Thoracic aorta endothelial cell (primary cell): ENCODE data around the gene C3orf85. TPM values are rescaled to one million over a fixed set of nuclear protein-coding genes. Genes with fewer than 3 reads are reported as not detected.

Experiments
- total RNA-seq: library from RNA; depleted of rRNA; stranded (reverse); fragments of >200 nt; gene quantifications from 2 replicates; pipeline ENCODE4 v1.2.3, GENCODE V29; 2012

C3orf85 gene
- not detected in 2 replicates for total RNA-seq

GRCh38 chr3:109136523-109136922, at the start of gene C3orf85:
Gene C3orf85, plus strand, starts transcription at chr3:109136719. Its CDS starts 129 bp downstream, at chr3:109136848.

GRCh38 chr3:109117939-109118338, 18.6 kb upstream of the C3orf85 start, which contains the start of gene MORC1:
Gene MORC1, minus strand, starts transcription at chr3:109118134. Its CDS starts 75 bp downstream, at chr3:109118059.

Other genes with a start within 250 kb of the C3orf85 start
- gene GUCA1C, start 182.8 kb upstream of the C3orf85 start, total RNA-seq = not detected in 2 replicates
- gene MORC1, start 18.6 kb upstream of the C3orf85 start, total RNA-seq = not detected in 2 replicates
- not detected in 2 replicates for gene DPPA2, start 179.8 kb downstream of the C3orf85 start, total RNA-seq
- not detected in 2 replicates for gene DPPA4, start 200.8 kb downstream of the C3orf85 start, total RNA-seq